Stimulated activated CD4-positive, alpha-beta T cell treated with anti-CD3 and anti-CD28 coated beads, Interleukin-15, amount 100 ng/mL, for 24 hours (primary cell): ENCODE results near the gene OMP.
A peak's percentile ranks its signal among the peaks of the same experiment; 100 is the strongest.
"Not testable (repeated sequence)": the region's sequence is repeated elsewhere in the genome, so short reads cannot be mapped to it uniquely, and the experiment has no call there.

Experiments used
- DNase-seq: peaks from one replicate; pipeline ENCODE4 v3.0.0-alpha.2; 2020

Gene OMP

GRCh38 chr11:77088236-77089003 lies 14.2 kb upstream of the OMP start:
- DNase-seq, result no peak

GRCh38 chr11:77089004-77089545 lies 13.6 kb upstream of the OMP start:
- DNase-seq, result no peak

GRCh38 chr11:77090046-77090372 lies 12.6 kb upstream of the OMP start:
- no peak for DNase-seq

GRCh38 chr11:77090373-77091111 lies 12.1 kb upstream of the OMP start:
- no peak for DNase-seq

- peak; percentile 85 for DNase-seq
Measured at GRCh38 chr11:77091146-77091940, 11.3 kb upstream of the OMP start.

GRCh38 chr11:77092382-77092781 lies 10.3 kb upstream of the OMP start:
- no peak for DNase-seq

GRCh38 chr11:77093056-77093891 lies 9.4 kb upstream of the OMP start:
- no peak for DNase-seq

- DNase-seq, result no peak
Measured at GRCh38 chr11:77093987-77094840, 8.4 kb upstream of the OMP start.

- DNase-seq, result no peak
Measured at GRCh38 chr11:77094841-77095365, 7.7 kb upstream of the OMP start.

GRCh38 chr11:77095551-77096490 lies 6.8 kb upstream of the OMP start:
- DNase-seq, result no peak

- DNase-seq, result no peak
Measured at GRCh38 chr11:77096591-77097019, 6.0 kb upstream of the OMP start.

- not testable (repeated sequence) for DNase-seq
Measured at GRCh38 chr11:77097180-77097579, 5.5 kb upstream of the OMP start.

- DNase-seq, result no peak
Measured at GRCh38 chr11:77100166-77101042, 2.2 kb upstream of the OMP start.

- peak; percentile 12 for DNase-seq
Measured at GRCh38 chr11:77101043-77101537, 1.6 kb upstream of the OMP start.

- DNase-seq, result no peak
Measured at GRCh38 chr11:77103319-77103718, 679 bp downstream of the OMP start.

- no peak for DNase-seq
Measured at GRCh38 chr11:77104727-77105126, 2.1 kb downstream of the OMP start.

- DNase-seq, result no peak
Measured at GRCh38 chr11:77106321-77106720, 3.7 kb downstream of the OMP start.

GRCh38 chr11:77106759-77107158 lies 4.1 kb downstream of the OMP start:
- no peak for DNase-seq

GRCh38 chr11:77107950-77108349 lies 5.3 kb downstream of the OMP start:
- DNase-seq, result no peak
